Measurements from ENCODE around the gene MSI1.

DNA sequence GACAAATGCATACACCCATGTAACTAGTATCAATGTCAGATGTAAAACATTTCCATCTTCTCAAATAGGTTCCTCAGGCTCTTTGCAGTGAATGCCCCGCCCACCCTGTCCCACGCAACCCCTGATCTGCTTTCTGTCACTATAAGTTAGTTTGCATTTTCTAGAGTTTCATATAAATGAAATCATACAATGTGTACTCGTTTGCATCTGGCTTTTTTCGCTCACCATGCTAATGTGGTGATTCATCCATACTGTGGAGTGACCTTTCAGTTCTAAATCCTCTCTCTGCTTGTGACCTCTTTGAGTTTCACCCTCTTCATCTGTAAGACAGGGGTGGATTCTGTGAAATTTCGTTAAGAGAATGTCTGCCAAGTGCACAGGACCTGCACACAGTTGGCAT lies 30.6 kb upstream of the MSI1 start:
- TF ChIP-seq POLR2AphosphoS5 (IDR thresholded peaks at IDR 0.05; ENCODE audit: low read depth, low read length): no peak
- TF ChIP-seq, protein P1, sequence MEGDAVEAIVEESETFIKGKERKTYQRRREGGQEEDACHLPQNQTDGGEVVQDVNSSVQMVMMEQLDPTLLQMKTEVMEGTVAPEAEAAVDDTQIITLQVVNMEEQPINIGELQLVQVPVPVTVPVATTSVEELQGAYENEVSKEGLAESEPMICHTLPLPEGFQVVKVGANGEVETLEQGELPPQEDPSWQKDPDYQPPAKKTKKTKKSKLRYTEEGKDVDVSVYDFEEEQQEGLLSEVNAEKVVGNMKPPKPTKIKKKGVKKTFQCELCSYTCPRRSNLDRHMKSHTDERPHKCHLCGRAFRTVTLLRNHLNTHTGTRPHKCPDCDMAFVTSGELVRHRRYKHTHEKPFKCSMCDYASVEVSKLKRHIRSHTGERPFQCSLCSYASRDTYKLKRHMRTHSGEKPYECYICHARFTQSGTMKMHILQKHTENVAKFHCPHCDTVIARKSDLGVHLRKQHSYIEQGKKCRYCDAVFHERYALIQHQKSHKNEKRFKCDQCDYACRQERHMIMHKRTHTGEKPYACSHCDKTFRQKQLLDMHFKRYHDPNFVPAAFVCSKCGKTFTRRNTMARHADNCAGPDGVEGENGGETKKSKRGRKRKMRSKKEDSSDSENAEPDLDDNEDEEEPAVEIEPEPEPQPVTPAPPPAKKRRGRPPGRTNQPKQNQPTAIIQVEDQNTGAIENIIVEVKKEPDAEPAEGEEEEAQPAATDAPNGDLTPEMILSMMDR (IDR thresholded peaks at IDR 0.05): no peak
- TF ChIP-seq, protein P2, sequence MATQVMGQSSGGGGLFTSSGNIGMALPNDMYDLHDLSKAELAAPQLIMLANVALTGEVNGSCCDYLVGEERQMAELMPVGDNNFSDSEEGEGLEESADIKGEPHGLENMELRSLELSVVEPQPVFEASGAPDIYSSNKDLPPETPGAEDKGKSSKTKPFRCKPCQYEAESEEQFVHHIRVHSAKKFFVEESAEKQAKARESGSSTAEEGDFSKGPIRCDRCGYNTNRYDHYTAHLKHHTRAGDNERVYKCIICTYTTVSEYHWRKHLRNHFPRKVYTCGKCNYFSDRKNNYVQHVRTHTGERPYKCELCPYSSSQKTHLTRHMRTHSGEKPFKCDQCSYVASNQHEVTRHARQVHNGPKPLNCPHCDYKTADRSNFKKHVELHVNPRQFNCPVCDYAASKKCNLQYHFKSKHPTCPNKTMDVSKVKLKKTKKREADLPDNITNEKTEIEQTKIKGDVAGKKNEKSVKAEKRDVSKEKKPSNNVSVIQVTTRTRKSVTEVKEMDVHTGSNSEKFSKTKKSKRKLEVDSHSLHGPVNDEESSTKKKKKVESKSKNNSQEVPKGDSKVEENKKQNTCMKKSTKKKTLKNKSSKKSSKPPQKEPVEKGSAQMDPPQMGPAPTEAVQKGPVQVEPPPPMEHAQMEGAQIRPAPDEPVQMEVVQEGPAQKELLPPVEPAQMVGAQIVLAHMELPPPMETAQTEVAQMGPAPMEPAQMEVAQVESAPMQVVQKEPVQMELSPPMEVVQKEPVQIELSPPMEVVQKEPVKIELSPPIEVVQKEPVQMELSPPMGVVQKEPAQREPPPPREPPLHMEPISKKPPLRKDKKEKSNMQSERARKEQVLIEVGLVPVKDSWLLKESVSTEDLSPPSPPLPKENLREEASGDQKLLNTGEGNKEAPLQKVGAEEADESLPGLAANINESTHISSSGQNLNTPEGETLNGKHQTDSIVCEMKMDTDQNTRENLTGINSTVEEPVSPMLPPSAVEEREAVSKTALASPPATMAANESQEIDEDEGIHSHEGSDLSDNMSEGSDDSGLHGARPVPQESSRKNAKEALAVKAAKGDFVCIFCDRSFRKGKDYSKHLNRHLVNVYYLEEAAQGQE (IDR thresholded peaks at IDR 0.05; ENCODE audit: insufficient read depth in 1 of 2, low read depth in 2 of 2, low read length in 1 of 2): no peak

Data from Panc1 (cell line).